GM18867 (cell line): ENCODE data around the gene NRXN2.

Experiments
- ATAC-seq: cut with Tn5 transposase; IDR thresholded peaks from one replicate; pipeline ENCODE4 v1.9.1; 2021; ENCODE audit warnings: mild to moderate bottlenecking, moderate library complexity; ENCODE audit not compliant: unreplicated experiment

The NRXN2 gene

DNA sequence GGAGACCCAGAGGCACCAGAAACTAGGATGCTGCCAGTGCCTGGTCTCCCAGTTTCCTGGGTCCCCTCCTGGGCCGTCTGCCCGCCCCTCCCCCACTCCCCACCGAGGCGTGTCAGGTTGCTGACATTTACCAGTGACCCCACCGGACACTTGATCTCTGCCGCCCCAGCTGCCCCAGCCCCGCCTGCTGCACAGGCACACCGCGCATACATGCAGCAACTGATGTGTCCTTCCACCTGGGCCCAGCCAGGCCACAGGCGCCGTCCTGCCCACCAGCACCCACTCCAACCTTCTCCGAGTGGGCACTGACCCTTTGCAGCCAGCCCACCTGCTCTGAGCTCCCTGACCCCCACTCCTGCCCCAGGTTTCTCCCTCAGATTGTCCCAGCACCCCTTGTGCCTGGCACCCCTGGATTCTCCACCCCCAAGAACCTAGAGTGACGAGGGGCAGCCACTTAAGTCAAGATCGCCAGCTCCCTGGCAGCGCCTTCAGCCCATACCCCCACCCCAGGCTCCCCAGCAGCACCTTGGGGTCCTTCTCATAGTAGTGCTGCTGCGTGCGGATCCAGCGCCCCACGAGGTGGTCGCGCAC lies 36.2 kb upstream of the NRXN2 start:
- ATAC-seq, result no peak

DNA sequence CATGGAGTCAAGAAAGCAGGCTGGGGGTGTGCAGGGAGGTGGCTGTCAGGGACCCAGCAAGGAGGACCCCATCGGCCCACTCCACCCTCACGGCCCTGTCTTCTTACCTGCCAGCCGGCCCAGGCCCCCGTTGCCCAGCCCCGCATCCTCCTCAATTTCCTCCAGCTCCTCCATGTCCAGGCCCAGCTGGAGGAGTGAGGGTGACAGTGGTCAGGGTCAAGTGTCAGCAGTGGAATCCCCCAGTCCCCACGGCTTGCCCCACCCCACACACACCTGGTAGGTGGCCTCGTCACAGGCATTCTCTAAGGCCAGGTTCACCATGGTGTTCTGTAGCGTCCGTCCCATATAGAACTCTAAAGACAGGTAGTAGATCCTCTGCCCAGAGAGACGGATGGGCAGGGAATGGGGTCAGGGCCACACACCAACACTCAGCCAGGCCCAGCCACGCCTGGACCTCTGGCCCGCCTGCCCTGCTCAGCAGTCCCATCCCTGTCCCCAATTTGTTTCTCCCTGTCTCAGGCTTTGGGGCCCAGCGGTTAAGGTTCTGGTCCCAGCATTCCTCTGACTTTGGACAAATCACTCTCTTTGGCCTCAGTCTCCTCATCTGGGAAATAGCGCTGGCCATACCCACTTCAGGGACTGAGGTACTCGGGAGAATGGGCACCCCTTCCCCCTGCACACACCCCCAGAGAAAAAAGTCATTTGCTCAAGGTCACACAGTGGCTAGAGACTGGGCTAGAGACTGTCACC lies 35.5 kb upstream of the NRXN2 start:
- no peak for ATAC-seq

DNA sequence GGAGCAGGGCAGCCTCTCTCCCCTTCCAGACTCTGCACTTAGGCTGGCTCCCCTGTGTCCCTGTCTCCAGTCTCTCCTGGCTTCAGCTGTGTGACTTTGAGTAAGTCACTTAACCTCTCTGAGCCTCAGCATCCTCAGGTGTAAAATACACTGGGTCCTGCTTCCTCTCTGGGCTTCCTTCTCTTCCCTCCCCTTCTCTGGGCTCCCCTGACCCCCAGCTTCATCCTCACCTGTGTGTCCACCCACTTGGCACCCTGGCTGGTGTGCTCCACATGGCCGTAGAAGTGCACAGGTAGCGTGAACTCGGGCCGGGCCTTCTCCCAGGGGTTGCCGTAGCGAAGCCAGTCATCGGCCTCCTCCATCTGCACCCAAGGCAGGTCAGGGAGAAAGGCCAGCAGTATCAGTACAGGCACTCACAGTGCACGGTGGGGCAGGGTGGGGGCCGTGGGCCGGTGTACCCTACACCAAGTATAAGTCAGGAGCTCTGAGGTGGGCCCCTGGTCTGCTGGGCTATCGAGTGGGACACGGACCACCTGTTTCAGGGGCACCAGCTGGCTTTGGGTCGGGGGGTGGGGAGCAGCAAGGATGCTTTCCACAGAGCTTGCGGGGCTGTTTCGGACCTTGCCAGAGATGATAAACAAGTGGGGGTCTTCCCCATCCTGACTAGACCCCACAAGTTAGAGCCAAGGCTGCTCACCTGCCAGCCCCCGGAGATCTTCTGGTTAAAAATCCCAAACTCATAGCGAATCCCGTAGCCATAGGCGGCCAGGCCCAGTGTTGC lies 34.7 kb upstream of the NRXN2 start:
- no peak for ATAC-seq

DNA sequence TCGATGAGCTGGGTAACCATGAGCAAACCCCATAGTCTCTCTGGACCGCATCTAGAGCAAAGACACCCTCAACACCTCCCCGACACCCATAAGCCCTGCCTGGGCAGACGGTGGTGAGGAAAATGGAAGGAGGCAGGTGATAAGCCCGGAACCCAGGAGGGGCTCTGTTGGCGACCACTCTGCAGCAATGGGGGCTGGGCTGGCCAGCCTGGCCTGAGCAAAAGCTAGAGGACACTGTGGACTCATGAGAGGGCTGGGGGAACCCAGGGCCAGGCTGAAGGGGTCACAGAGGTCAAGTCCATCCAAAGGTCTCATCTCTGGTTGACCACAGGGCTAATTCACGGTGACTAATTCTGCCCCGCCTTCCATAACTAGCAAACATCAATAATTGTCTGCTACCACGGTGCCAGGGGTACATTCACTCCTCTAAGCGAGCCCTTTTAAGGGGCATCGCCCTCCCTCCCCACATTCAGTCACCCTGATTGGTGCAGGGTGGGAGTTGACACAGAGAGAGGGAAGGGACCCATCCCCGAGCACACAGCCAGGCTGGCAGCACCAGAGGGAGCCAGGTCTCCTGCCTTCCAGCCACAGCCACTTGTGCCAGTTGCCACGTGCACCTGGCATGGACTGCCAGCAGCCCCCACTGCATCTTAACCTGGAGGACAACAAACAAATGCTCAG lies 32.8 kb upstream of the NRXN2 start:
- no peak for ATAC-seq

DNA sequence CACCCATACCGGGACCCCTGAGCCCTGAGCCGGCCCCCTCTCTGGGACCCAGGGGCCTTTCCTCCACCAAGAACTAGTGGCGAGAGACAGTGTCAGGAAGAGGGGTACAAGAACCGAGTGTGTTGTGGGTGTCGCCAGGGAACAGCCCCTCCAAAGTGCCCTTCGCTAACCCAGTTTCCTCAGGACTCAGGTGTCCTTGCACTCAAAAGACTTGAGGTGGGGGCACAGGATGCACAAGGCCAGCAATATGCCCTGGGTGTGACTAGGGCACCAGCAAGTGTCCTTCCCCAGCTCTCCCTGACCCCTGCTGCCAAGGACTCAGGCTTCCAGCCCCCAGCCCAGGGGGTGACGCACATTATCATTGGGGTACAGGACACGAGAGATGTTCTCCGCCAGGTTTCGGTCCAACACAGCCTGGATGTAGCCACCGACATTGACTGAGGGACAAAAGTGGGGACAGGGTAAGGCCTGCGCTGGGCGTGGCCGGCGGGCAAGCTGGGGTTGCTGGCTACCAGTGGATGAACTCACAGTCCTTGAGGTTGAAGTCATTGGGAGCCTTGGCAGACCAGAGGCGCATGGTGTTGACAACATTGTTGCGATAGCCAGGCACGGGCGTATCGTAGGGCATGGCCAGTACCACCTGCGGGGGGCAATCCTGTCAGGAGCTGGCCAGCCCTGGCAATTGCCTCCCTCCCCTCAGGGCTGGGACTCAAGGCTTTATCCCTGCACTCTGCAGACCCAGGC lies 32.1 kb upstream of the NRXN2 start:
- no peak for ATAC-seq

DNA sequence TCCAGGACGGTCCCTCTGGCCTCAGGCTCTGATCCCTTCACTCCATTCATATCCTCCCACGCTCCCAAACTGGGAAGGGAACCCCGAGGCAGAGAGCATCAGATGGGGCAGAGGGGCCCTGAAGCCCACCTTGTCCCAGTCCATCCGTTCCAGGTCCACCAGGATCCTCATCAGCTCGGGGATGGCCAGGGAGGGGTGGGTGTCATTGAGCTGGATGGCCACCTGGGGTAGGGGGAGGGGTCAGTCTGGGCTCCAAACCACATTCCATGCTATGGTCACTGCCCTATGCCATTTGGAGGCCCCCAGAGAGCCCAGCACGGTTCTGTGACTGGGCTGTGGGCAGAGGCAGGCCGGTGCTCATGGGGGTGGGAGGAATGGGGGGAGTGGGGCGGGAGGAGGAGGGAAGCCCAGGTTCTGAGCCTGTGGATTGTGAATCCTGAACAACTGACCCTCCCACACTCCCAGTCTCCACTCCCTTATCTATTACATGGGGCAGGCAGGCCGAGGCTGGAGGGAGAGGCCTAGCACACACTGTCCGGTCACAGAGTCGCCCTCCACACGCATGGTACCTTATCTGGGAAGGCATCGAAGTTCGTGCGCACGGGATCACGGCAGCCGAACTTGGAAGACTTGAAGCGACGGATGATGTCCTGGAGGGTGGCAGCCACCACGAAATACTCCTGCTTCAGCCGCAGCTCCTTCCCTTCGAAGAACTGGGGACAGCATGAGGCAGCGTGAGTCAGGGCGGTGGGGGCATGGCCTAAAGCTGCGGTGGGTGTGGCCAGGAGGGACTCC lies 31.3 kb upstream of the NRXN2 start:
- ATAC-seq, result no peak

DNA sequence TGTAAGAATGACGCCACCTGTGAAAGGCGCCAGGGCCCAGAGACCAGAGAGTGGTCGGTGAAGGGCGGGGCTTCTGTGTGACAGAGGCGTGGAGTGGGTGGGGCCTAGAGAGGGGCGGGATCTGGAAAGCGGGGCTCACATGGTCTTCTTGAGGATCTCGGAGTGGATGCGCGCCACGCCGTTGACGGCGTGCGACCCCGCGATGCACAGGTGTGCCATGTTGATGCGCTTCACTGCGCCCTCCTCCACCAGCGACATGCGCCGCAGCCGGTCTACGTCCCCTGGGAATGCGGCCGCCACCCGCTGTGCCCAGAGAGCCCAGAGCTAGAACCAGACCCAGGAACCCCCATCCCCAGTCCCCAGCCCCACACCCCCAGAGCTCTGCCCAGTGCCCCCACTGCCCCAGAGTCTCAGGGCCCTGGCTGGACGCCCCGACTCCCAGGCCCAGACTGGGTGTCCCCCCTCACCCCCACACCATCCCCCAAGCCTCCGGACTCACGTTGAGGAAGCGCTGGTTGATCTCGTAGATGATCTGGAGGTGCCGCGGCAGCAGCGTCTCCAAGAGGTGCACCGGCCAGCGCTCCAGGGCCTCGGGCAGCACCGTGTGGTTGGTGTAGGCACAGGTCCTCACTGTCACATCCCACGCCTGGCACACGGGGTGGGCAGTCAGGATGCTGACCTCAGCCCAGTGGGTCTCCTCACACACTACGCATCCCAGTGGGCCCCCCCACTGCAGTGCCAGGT lies 30.6 kb upstream of the NRXN2 start:
- no peak for ATAC-seq

DNA sequence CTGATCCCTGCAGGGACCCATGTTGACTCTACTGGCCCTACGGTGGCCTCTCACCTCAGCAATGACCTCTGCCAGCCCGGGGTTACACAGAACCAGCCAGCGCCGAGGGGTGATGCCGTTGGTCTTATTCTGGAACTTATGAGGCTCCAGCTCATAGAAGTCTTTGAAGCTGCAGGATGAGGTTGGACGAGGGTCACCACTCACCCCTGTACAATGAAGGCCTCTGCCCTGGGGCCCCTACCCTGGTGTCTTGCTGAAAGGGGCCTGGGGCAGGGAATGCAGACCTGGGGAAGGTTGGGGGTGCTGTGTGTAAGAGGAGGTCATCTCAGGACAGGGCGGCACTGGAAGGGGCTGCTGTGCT lies 30.0 kb upstream of the NRXN2 start:
- no peak for ATAC-seq

DNA sequence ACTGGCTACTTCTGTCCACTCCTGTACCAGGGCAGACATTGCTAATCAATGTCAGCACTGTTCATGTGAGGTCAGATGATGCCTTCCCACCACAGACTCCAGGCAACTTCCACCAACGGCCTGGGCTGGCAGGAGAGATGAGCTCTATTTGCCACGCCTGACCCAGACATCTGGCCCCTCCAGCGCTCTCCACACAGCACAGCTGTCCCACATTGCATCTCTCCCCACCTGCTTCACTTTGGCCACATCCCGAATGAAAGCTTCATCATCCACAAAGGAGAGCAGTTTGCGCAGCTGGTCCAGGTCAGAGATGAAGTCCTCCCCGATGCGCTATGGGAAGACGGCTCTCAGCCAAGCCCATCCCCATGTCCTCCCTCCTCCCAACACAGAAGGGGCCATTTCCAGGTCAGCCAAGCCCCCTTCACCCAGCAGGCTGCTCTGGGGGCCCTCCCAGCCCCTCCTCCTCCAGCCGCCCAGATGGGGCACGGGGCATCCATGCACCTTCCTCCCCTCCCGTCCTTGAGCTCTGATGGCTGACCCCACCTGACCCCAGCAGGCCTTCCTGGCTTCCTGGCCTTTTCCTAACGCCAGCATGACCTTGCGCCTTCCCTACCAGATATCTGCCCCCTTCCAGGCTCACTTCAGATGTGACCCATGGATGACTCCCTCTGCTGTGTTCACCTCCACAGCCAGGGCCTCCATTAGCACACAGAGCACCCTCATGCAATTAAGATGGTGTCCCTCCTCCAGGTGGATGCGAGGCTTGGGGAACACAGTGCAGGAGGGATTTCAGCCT lies 29.4 kb upstream of the NRXN2 start:
- no peak for ATAC-seq

DNA sequence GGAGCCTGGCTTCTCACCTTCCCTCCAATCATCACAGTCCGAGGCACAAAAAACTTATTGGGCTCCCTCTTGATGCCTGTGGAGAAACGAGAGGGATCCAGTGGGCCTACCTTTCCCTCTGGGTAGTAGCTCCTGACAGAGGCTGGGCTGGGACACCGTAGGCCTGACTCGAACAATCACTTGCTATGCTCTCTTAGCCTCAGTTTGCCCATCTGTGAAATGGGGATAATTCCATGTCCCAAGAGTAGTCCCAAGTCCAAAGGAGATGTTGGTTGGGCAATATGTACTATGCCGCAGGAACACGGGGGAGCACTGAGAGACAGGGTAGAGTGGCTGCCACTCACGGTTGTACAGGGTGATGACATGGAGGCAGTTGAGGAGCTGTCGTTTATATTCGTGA lies 28.6 kb upstream of the NRXN2 start:
- ATAC-seq, result no peak

DNA sequence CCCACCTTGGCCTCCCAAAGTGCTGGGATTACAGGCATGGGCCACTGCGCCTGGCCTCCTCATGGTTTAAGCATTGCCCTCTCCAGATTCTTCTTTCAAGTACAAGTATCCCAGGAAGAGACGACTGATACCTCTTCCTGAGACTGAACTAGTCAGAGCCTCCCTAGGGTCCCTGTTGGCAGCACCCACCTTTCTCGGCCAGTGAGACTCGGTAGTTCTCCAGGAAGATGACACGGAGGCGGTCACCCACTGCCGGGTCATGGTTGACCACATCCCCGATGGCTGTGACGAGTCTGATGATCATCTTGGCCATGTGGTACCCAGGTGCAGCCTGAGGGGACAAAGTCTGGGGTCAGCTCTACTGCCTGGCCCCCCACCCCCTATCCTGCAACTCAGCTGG lies 28.1 kb upstream of the NRXN2 start:
- ATAC-seq, result no peak

DNA sequence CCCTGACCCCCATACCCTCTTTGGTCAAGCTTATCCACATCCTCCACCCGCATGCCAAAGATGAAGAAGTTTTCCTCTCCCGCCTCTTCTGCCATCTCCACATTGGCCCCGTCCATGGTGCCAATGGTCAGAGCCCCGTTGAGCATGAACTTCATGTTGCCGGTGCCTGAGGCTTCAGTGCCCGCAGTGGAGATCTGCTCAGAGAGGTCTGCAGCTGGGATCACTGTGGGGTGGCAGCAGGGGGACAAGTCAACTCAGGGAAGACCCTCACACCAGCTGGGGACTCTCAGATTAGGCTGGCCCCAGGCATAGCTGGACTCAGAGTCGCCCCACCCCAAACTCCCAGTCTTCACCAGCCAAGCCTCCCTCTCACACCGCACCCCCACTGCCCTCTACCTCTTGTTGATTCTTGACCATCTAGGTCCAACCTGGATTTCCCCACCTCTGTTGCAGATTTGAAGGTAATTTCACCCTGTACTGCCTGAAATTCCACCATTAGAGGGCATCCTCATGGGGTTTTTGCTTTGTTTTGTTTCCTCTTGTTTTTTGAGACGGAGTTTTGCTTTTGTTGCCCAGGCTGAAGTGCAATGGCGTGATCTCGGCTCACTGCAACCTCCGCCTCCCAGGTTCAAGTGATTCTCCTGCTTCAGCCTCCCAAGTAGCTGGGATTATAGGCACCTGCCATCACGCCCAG lies 27.5 kb upstream of the NRXN2 start:
- no peak for ATAC-seq

DNA sequence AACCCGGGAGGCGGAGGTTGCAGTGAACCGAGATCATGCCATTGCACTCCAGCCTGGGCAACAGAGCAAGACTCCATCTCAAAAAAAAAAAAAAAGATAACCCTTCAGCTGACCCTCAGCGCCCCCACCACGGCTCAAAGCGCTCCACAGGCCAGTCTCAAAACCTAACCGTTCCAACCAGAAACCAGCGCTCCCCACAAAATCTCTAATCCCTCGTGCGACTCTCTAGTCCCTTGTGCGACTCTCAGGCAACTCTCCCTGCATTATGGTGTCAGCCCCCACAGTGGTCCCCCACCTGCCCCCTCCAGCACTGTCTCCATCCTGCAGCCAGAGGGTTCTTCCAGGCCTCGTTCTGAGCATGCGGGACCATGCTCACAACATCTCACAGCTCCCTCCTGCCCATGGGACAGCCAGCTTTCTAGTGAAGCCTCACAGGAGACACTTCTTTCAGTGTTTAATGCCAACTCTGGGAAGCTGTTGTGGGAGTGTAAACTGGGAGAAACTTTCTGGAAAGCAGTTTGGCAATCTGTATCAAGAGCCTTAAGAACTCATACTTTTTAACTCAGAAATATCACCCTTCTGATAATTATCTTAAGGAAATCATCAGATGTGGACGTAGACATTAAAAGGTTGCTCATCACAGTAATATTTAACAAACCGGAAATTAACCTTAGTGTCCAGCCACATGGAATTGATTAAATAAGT lies 25.1 kb upstream of the NRXN2 start:
- ATAC-seq, result no peak

DNA sequence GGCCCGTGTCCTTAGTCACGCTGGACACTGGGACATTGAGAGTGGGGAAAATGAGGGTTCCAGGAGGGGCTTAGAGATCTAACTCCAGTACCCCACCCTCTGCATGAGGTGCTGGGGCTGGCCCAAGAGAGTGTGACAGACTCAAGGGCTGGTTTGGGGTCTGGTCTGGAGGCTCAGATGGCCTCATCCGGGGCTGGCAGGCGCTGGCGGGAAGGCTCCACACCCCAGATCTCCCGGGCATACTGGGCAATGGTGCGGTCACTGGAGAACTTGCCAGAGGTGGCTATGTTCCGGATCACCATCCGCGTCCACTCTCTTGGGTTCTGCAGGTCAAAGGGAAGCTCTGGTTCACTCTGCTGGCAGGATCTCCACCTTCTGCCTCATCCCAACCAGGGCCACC lies 23.5 kb upstream of the NRXN2 start:
- no peak for ATAC-seq

DNA sequence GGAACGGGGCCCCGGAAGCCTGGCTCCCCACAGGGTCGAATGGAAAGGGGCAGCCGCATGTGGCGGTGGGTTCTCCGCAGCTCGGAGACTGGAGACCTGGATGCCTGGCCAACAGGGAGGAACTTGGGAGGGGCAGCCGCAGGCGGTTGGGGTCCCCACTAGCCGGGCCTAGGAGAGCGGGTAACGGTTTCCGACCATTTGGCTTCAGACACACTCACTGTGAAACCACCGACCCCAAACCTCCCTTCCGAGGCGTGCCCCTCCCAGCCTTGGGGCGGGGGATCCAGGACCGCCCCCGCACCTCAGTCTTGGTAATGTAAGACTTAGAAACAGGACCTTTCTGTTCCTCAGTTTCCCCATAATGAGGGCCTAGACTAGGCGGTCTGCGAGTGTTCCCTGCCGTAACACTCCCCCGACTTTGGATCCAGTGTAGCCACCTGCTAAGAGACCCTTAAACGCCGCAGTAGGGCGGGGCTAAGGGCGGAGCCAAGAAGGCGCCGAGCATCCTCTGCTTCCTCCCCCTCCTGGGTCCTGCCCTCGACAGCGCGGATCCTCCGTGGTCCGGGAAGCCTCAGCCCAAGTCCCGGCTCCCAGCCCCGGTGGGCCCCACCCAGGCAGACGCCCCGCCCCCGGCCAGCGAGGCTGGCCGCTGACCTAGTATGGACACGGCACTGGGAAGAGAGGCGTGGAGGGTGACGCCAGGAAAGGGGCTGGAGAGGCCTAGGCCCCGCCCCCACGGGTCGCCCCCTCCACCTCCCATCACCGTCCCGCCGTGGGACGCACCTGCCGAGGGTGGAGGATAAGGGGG lies 22.7 kb upstream of the NRXN2 start:
- no peak for ATAC-seq

DNA sequence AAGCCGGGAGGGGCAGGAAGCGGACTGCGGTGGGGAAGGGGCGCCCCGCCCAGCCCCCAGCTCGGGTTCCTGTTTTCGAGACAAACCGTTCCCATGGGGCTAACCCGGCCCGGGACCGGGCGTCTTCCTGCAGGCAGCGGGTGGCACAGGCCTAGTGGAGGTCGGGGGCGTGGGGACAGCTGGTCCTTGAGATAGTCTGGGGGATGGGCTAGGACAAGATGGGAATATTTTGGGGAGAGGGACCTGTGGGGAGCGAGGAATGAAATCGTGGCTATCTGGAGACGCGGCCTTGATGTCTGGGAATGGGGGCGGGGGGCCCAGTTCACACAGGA lies 22.2 kb upstream of the NRXN2 start:
- no peak for ATAC-seq
